Measurements from ENCODE around the gene RAD51B. TPM values are rescaled to one million over a fixed set of nuclear protein-coding genes. Genes with fewer than 3 reads are reported as not detected.

The RAD51B gene
- total RNA-seq, 1 experiment from 2014 or later = 8.5 TPM

- no peaks in the 10 kb centered on the region for H3K4me1 ChIP-seq (ENCODE audit: control insufficient read depth, insufficient read depth, low read length)
- no peaks in the 10 kb centered on the region for H3K36me3 ChIP-seq (ENCODE audit: control insufficient read depth, insufficient read depth, low read length)
- H3K27me3 ChIP-seq (ENCODE audit: control insufficient read depth, insufficient read depth, low read length) = no peaks in the 10 kb centered on the region
- DNase-seq (ENCODE audit: low read depth, low spot score) = no peak
- no peak overlapping the region for H3K27ac ChIP-seq (ENCODE audit: low read length)
- ATAC-seq = no peak
- ChIA-PET CTCF (no interaction called here), POLR2A (interaction anchor here (0.6 kb wide), 1 partner anchor 434 kb away, joined by 6 read pairs; no protein-coding TSS in a partner anchor)
- no TSS peak for BruUV-seq (replicated peaks)
- in situ Hi-C loops (cut with HindIII; ENCODE audit: low pct_unique_long_range_greater_than_20kb, low sequenced_read_pairs) = no loop called here
- no peak for TF ChIP-seq REST (IDR thresholded peaks at IDR 0.05; ENCODE audit: insufficient read depth in 1 of 2, low read depth in 2 of 2, low read length in 1 of 2)
- TF ChIP-seq SIN3A (IDR thresholded peaks at IDR 0.05; ENCODE audit: borderline replicate concordance, insufficient read depth, low read depth, low read length) = no peak
- no peak for TF ChIP-seq CTCF (IDR thresholded peaks at IDR 0.05)
- TF ChIP-seq TCF7L2 (IDR thresholded peaks at IDR 0.05; ENCODE audit: low read depth, low read length) = no peak
- TF ChIP-seq POLR2AphosphoS5 (IDR thresholded peaks at IDR 0.05; ENCODE audit: low read depth, low read length) = no peak
- no peaks in the 10 kb centered on the region for H3K9me3 ChIP-seq (ENCODE audit: control insufficient read depth, insufficient read depth, low read depth, low read length)
- H3K4me3 ChIP-seq (ENCODE audit: low read depth in 2 of 2, low read length in 2 of 2) = no peak overlapping the region
- intact Hi-C loops (cut with micrococcal nuclease; ENCODE audit: unreplicated experiment) = no loop called here
Measured at GRCh38 chr14:68755016-68755353, 935.4 kb downstream of the RAD51B start.

GRCh38 chr14:68756000-68756481 lies 936.5 kb downstream of the RAD51B start:
- H3K27me3 ChIP-seq (ENCODE audit: control insufficient read depth, insufficient read depth, low read length) = no peaks in the 10 kb centered on the region
- intact Hi-C loops (cut with micrococcal nuclease; ENCODE audit: unreplicated experiment) = no loop called here
- no peak for DNase-seq (ENCODE audit: low read depth, low spot score)
- no peak overlapping the region for H3K27ac ChIP-seq (ENCODE audit: low read length)
- CTCF ChIA-PET = no interaction called here
- no peak overlapping the region for H3K4me3 ChIP-seq (ENCODE audit: low read depth in 2 of 2, low read length in 2 of 2)
- no TSS peak for BruUV-seq (replicated peaks)
- in situ Hi-C loops (cut with HindIII; ENCODE audit: low pct_unique_long_range_greater_than_20kb, low sequenced_read_pairs) = no loop called here
- no peak for TF ChIP-seq POLR2AphosphoS5 (IDR thresholded peaks at IDR 0.05; ENCODE audit: low read depth, low read length)
- no peak for TF ChIP-seq SIN3A (IDR thresholded peaks at IDR 0.05; ENCODE audit: borderline replicate concordance, insufficient read depth, low read depth, low read length)
- TF ChIP-seq TCF7L2 (IDR thresholded peaks at IDR 0.05; ENCODE audit: low read depth, low read length) = no peak
- no peak for TF ChIP-seq CTCF (IDR thresholded peaks at IDR 0.05)
- no peak for ATAC-seq
- POLR2A ChIA-PET = interaction anchor here (0.5 to 0.6 kb wide), 2 partner anchors 32 to 39 kb away, joined by 4 to 7 read pairs; no protein-coding TSS in a partner anchor
- no peaks in the 10 kb centered on the region for H3K9me3 ChIP-seq (ENCODE audit: control insufficient read depth, insufficient read depth, low read depth, low read length)
- no peaks in the 10 kb centered on the region for H3K4me1 ChIP-seq (ENCODE audit: control insufficient read depth, insufficient read depth, low read length)
- H3K36me3 ChIP-seq (ENCODE audit: control insufficient read depth, insufficient read depth, low read length) = no peaks in the 10 kb centered on the region
